HG03159 (cell line): Measurements from ENCODE around the gene HIRIP3.

Experiments used
- ATAC-seq: cut with Tn5 transposase; IDR thresholded peaks from one replicate; pipeline ENCODE4 v1.9.1; 2021; ENCODE audit warnings: mild to moderate bottlenecking, moderate library complexity; ENCODE audit not compliant: unreplicated experiment

Gene HIRIP3

GRCh38 chr16:29999605-30000004 is 4.2 kb upstream of the HIRIP3 start:
- ATAC-seq, result no peak

- ATAC-seq, result no peak
These were observed 1.4 kb upstream of the HIRIP3 start for GRCh38 chr16:29996766-29997250.

GRCh38 chr16:29995911-29996765 is 721 bp upstream of the HIRIP3 start, which contains the start of gene INO80E:
TSS of gene INO80E (plus strand) at chr16:29996241. CDS start at chr16:29996311, 70 bp downstream.
- ATAC-seq, result peak; percentile 88

- ATAC-seq, result peak; percentile 37
These were observed 655 bp downstream of the HIRIP3 start for GRCh38 chr16:29994600-29995323.

- ATAC-seq, result no peak
These were observed 1.4 kb downstream of the HIRIP3 start for GRCh38 chr16:29993903-29994599.

- ATAC-seq, result no peak
These were observed 2.1 kb downstream of the HIRIP3 start for GRCh38 chr16:29993191-29993902.

- ATAC-seq, result no peak
These were observed 3.0 kb downstream of the HIRIP3 start for GRCh38 chr16:29992344-29992967.

- ATAC-seq, result no peak
These were observed 3.9 kb downstream of the HIRIP3 start for GRCh38 chr16:29991571-29991904.

GRCh38 chr16:29990883-29991570 is 4.4 kb downstream of the HIRIP3 start:
- ATAC-seq, result no peak

- ATAC-seq, result no peak
These were observed 5.4 kb downstream of the HIRIP3 start for GRCh38 chr16:29990034-29990433.

- ATAC-seq, result no peak
These were observed 6.1 kb downstream of the HIRIP3 start for GRCh38 chr16:29989111-29989858.

- no peak for ATAC-seq
These were observed 6.9 kb downstream of the HIRIP3 start for GRCh38 chr16:29988346-29989075.

- ATAC-seq, result no peak
These were observed 7.9 kb downstream of the HIRIP3 start for GRCh38 chr16:29987371-29988085.

- ATAC-seq, result no peak
These were observed 8.5 kb downstream of the HIRIP3 start for GRCh38 chr16:29986931-29987330.

- ATAC-seq, result no peak
These were observed 9.2 kb downstream of the HIRIP3 start for GRCh38 chr16:29986231-29986630.

GRCh38 chr16:29985271-29985811 is 10.1 kb downstream of the HIRIP3 start:
- no peak for ATAC-seq

- ATAC-seq, result no peak
These were observed 10.7 kb downstream of the HIRIP3 start for GRCh38 chr16:29984764-29985147.
